Nephron (organoid): ENCODE results near the gene GPD1L.

Experiments used
- H3K27ac Mint-ChIP-seq, 3 experiments: 2 replicates each; pipeline ENCODE4 v1.8.0; 2020; ENCODE audit warnings: mixed read lengths in 3 of 3, mild to moderate bottlenecking in 2 of 3, moderate library complexity in 1 of 3
- H3K27me3 Mint-ChIP-seq: 2 replicates; pipeline ENCODE4 v1.8.0; 2021; ENCODE audit warnings: low read depth, mild to moderate bottlenecking, moderate library complexity, mixed read lengths
- H3K36me3 Mint-ChIP-seq: 2 replicates; pipeline ENCODE4 v1.8.0; 2020; ENCODE audit warnings: low read depth, mixed read lengths
- H3K4me1 Mint-ChIP-seq: 2 replicates; pipeline ENCODE4 v1.8.0; 2020; ENCODE audit warnings: mixed read lengths
- H3K4me3 Mint-ChIP-seq, 3 experiments: 2 replicates each; pipeline ENCODE4 v1.8.0; 2020; ENCODE audit warnings: mild to moderate bottlenecking in 3 of 3, mixed read lengths in 3 of 3, moderate library complexity in 2 of 3
- H3K9me3 Mint-ChIP-seq: 2 replicates; pipeline ENCODE4 v1.8.0; 2020; ENCODE audit warnings: mixed read lengths
- CTCF ChIP-seq, 3 experiments: fragments of 200-600 bp; sonication (generic); IDR thresholded peaks; one replicate each; pipeline ENCODE4 v1.5.0; 2021; ENCODE audit warnings: antibody characterized with exemption in 3 of 3; ENCODE audit not compliant: unreplicated experiment in 3 of 3

Gene GPD1L

GRCh38 chr3:32146746-32147211 is 40.4 kb downstream of the GPD1L start:
- Mint-ChIP-seq H3K36me3 (peaks cover 5% of the 10 kb centered on the region), H3K27me3 (no peaks in the 10 kb centered on the region), H3K4me3 (no peak overlapping the region), H3K9me3 (no peaks in the 10 kb centered on the region), H3K27ac (peak overlapping the region; percentile 37 to 60 (median 52)), H3K4me1 (peaks cover 34% of the 10 kb centered on the region)
- TF ChIP-seq CTCF (IDR thresholded peaks at IDR 0.05; ENCODE audit: unreplicated experiment in 3 of 3) = no peak

- no peaks in the 10 kb centered on the region for H3K9me3 Mint-ChIP-seq
Measured at GRCh38 chr3:32147509-32147908, 41.1 kb downstream of the GPD1L start.

DNA sequence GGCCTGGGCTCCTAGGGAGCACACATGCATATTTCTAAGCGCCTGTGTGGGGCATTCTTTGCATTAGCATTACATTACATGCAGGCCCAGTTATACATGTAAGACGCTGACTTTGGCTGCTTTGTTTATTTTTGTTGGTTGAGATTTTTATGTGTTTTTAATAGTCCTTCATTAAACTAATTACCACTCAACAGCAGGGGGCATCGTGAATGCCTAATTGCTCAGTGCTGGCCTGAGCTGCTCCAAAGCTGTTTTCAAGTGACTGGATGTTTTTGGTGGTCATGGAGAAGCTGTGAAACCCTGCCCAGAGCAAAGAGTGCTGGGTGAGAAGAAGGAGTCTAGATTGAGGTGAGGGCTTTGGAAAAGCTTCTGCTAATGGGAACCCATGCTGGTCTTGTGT is 41.5 kb downstream of the GPD1L start:
- TF ChIP-seq CTCF (IDR thresholded peaks at IDR 0.05; ENCODE audit: unreplicated experiment in 3 of 3) = peak in 1 of 3 experiments; percentile 10
- no peak overlapping the region for H3K4me3 Mint-ChIP-seq
- peaks cover 5% of the 10 kb centered on the region for H3K36me3 Mint-ChIP-seq
- H3K27me3 Mint-ChIP-seq = no peaks in the 10 kb centered on the region
- H3K9me3 Mint-ChIP-seq = no peaks in the 10 kb centered on the region
- H3K27ac Mint-ChIP-seq = peak overlapping the region; percentile 26 to 45 (median 37)
- H3K4me1 Mint-ChIP-seq = peaks cover 34% of the 10 kb centered on the region

More at GRCh38 chr3:32147509-32147908, 41.1 kb downstream of the GPD1L start:
- Mint-ChIP-seq H3K4me1 (peaks cover 34% of the 10 kb centered on the region), H3K27ac (no peak overlapping the region), H3K4me3 (no peak overlapping the region), H3K36me3 (peaks cover 5% of the 10 kb centered on the region), H3K27me3 (no peaks in the 10 kb centered on the region)
- no peak for TF ChIP-seq CTCF (IDR thresholded peaks at IDR 0.05; ENCODE audit: unreplicated experiment in 3 of 3)

DNA sequence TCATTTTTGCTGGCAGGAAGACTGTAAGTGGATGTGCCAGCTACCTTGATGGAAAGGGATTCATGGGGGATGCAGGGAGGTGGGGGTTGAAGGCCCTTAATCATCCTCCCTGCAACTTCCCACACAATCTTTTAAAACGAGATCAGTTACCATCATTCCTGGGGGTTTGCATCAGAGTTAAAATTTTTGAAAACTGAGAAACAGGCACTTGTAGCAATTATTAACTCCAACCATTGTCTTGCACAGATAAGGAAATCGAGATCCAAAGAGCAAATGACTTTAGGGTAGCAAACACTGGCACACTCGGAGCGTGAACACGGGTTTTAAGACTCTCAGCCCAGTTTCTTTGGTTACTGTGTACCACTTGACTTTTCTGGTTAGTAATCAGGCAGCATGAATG is 41.9 kb downstream of the GPD1L start:
- H3K4me1 Mint-ChIP-seq = peaks cover 34% of the 10 kb centered on the region
- TF ChIP-seq CTCF (IDR thresholded peaks at IDR 0.05; ENCODE audit: unreplicated experiment in 3 of 3) = no peak
- peak overlapping the region; percentile 26 to 45 (median 37) for H3K27ac Mint-ChIP-seq
- H3K4me3 Mint-ChIP-seq = no peak overlapping the region
- H3K27me3 Mint-ChIP-seq = no peaks in the 10 kb centered on the region
- H3K9me3 Mint-ChIP-seq = no peaks in the 10 kb centered on the region
- peaks cover 5% of the 10 kb centered on the region for H3K36me3 Mint-ChIP-seq

DNA sequence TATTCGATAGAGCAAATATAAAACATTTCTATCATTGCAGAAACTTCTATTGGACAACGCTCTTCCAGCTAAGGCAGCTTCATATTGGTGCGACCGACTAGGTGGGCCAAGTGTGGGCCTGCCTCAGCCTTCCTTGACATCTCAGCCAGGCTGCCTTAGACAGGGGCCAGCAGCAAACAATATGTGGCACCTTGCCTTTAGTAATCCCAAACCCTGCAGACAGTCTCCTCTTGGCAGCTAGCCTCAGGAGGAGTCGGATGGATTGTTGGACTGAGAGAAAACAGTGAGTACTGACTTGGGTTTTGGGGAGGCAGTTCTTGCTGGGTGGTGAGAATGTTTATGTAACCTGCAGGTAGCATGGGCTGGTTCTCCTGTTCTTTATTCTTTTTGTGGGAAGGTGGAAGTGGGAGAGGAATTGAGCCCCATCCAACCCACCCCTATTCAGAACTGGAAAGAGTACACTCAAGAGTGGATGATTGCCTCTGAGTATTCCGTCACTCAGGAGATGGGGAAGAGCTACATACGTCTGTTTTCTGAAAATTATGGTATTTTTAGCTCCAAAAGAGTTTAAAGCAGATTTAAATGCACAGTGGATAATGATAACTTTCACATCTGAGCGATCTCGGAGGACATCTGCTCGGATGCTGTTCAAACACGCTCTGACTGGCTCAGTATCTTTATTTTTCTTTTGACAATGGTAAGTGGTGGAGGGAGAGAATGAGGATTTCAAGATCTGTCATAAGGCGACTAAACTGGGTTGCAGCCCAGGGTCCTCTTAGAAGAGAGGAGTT is 47.2 kb downstream of the GPD1L start:
- H3K9me3 Mint-ChIP-seq = no peaks in the 10 kb centered on the region
- TF ChIP-seq CTCF (IDR thresholded peaks at IDR 0.05; ENCODE audit: unreplicated experiment in 3 of 3) = no peak
- H3K4me1 Mint-ChIP-seq = peaks cover 2% of the 10 kb centered on the region
- no peak overlapping the region for H3K4me3 Mint-ChIP-seq
- H3K36me3 Mint-ChIP-seq = peaks cover 5% of the 10 kb centered on the region
- H3K27me3 Mint-ChIP-seq = no peaks in the 10 kb centered on the region
- H3K27ac Mint-ChIP-seq = no peak overlapping the region

- TF ChIP-seq CTCF (IDR thresholded peaks at IDR 0.05; ENCODE audit: unreplicated experiment in 3 of 3) = peak; percentile 14 to 20 (median 14)
- peaks cover 7% of the 10 kb centered on the region for H3K36me3 Mint-ChIP-seq
- no peak overlapping the region for H3K27ac Mint-ChIP-seq
- no peaks in the 10 kb centered on the region for H3K4me1 Mint-ChIP-seq
- H3K4me3 Mint-ChIP-seq = no peak overlapping the region
- H3K27me3 Mint-ChIP-seq = no peaks in the 10 kb centered on the region
- no peaks in the 10 kb centered on the region for H3K9me3 Mint-ChIP-seq
Measured at GRCh38 chr3:32154205-32154579, 47.8 kb downstream of the GPD1L start.
